Measurements from ENCODE around the gene PRR14L. TPM values are rescaled to one million over a fixed set of nuclear protein-coding genes. Genes with fewer than 3 reads are reported as not detected.
A peak's percentile ranks its signal among the peaks of the same experiment; 100 is the strongest.

PRR14L gene
- total RNA-seq, 2 experiments from 2014 or later = 40.2 to 45.1 TPM

GRCh38 chr22:31647523-31648320, 102.2 kb downstream of the PRR14L start:
- Mint-ChIP-seq H3K4me1 (ENCODE audit: low read depth) (peaks cover 56% of the 10 kb centered on the region), H3K9me3 (no peaks in the 10 kb centered on the region), H3K4me3 (no peak overlapping the region), H3K27ac (peak overlapping the region; percentile 85), H3K27me3 (no peaks in the 10 kb centered on the region), H3K36me3 (ENCODE audit: low read depth) (peaks cover 46% of the 10 kb centered on the region)
- intact Hi-C loops (cut with micrococcal nuclease) = no loop called here
- DNase-seq = no peak
- no peak for TF ChIP-seq CTCF (IDR thresholded peaks at IDR 0.05)
- ATAC-seq = no peak
- POLR2A ChIA-PET = interaction anchor here (2.1 to 2.5 kb wide), 2 partner anchors 14 to 17 kb away, joined by 5 to 7 read pairs; partner anchors contain the start of gene PISD
- CTCF ChIA-PET = no interaction called here

- Mint-ChIP-seq H3K27me3 (no peaks in the 10 kb centered on the region), H3K4me1 (ENCODE audit: low read depth) (peaks cover 52% of the 10 kb centered on the region), H3K27ac (peak overlapping the region; percentile 85), H3K4me3 (no peak overlapping the region), H3K9me3 (no peaks in the 10 kb centered on the region), H3K36me3 (ENCODE audit: low read depth) (peaks cover 49% of the 10 kb centered on the region)
- ATAC-seq (no peak), DNase-seq (no peak)
- CTCF ChIA-PET = no interaction called here
- TF ChIP-seq CTCF (IDR thresholded peaks at IDR 0.05) = no peak
- intact Hi-C loops (cut with micrococcal nuclease) = no loop called here
- POLR2A ChIA-PET = interaction anchor here (0.6 to 2.5 kb wide), 4 partner anchors 15 to 42 kb away, joined by 3 to 7 read pairs (median 4); partner anchors contain the start of gene PISD
These were observed 102.9 kb downstream of the PRR14L start for GRCh38 chr22:31647066-31647465.

GRCh38 chr22:31646186-31647019, 103.5 kb downstream of the PRR14L start:
- Mint-ChIP-seq H3K4me3 (no peak overlapping the region), H3K27ac (peak overlapping the region; percentile 85), H3K36me3 (ENCODE audit: low read depth) (peaks cover 49% of the 10 kb centered on the region), H3K4me1 (ENCODE audit: low read depth) (peaks cover 47% of the 10 kb centered on the region), H3K27me3 (no peaks in the 10 kb centered on the region), H3K9me3 (no peaks in the 10 kb centered on the region)
- ATAC-seq = peak; percentile 82
- peak; percentile 66 for DNase-seq
- ChIA-PET POLR2A (interaction anchor here (0.6 to 2.5 kb wide), 4 partner anchors 15 to 43 kb away, joined by 3 to 7 read pairs (median 4); partner anchors contain the start of gene PISD), CTCF (interaction anchor here (1.2 to 1.4 kb wide), 2 partner anchors 12 to 19 kb away, joined by 4 to 5 read pairs; no protein-coding TSS in a partner anchor)
- intact Hi-C loops (cut with micrococcal nuclease) = no loop called here
- TF ChIP-seq CTCF (IDR thresholded peaks at IDR 0.05) = no peak

GRCh38 chr22:31639436-31640039, 110.4 kb downstream of the PRR14L start:
- ChIA-PET POLR2A (interaction anchor here (0.6 to 1.1 kb wide), 3 partner anchors 9 to 103 kb away, joined by 3 to 5 read pairs (median 3); no protein-coding TSS in a partner anchor), CTCF (interaction anchor here (2.0 kb wide), 1 partner anchor 148 kb away, joined by 5 read pairs; no protein-coding TSS in a partner anchor)
- H3K4me1 Mint-ChIP-seq (ENCODE audit: low read depth) = peaks cover 47% of the 10 kb centered on the region
- ATAC-seq (peak; percentile 34), DNase-seq (no peak)
- peak overlapping the region; percentile 59 for H3K27ac Mint-ChIP-seq
- intact Hi-C loops (cut with micrococcal nuclease) = loop anchor here (10.0 kb wide), 1 partner anchor 85 kb away; no protein-coding TSS in a partner anchor
- no peaks in the 10 kb centered on the region for H3K27me3 Mint-ChIP-seq
- no peak overlapping the region for H3K4me3 Mint-ChIP-seq
- no peaks in the 10 kb centered on the region for H3K9me3 Mint-ChIP-seq
- no peak for TF ChIP-seq CTCF (IDR thresholded peaks at IDR 0.05)
- H3K36me3 Mint-ChIP-seq (ENCODE audit: low read depth) = peaks cover 13% of the 10 kb centered on the region

Data from activated CD8-positive, alpha-beta T cell treated with anti-CD3 and anti-CD28 coated beads for 36 hours (primary cell).